Measurements from ENCODE around the gene ARFGEF3.

DNA sequence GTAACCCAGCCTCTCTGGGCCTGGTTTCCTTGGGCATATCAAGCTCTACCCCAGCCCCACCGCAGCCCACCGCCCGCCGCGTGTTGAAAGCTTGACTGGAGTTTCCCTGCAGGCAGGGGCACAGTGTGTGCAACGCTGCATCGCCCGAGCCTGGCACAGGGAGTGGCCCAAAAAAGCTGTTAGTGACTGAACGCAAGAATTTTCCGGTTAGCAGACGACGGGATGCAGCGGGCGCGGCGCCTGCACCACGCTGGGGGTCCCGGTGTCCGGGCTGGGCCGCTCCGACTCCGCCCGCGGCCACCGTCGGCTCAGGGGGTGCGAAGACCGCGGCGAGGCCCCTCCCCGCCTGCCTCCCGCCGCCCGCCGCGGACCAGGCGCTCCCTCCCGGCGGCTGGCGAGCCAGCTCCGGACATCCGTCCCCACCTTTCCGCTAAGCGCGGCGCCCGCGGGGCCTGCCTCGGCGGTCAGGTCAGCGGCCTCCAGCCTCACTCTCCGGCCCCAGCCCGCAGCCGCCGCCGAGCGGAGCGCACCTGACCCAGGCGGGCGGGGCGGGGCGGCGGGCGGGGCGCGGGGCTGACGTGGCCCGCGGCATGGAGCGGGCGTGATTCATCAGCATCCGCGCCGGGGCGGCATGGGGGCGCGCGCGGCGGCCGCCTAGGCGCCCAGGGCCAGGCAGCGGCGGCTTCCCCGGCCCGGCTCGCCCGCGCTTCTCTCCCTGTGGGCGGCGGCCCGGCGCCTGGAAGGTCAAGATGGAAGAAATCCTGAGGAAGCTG, at the start of gene ARFGEF3:
- TF ChIP-seq, protein P1, sequence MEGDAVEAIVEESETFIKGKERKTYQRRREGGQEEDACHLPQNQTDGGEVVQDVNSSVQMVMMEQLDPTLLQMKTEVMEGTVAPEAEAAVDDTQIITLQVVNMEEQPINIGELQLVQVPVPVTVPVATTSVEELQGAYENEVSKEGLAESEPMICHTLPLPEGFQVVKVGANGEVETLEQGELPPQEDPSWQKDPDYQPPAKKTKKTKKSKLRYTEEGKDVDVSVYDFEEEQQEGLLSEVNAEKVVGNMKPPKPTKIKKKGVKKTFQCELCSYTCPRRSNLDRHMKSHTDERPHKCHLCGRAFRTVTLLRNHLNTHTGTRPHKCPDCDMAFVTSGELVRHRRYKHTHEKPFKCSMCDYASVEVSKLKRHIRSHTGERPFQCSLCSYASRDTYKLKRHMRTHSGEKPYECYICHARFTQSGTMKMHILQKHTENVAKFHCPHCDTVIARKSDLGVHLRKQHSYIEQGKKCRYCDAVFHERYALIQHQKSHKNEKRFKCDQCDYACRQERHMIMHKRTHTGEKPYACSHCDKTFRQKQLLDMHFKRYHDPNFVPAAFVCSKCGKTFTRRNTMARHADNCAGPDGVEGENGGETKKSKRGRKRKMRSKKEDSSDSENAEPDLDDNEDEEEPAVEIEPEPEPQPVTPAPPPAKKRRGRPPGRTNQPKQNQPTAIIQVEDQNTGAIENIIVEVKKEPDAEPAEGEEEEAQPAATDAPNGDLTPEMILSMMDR (conservative IDR thresholded peaks at IDR 0.05 in 1 of 2, IDR thresholded peaks at IDR 0.05 in 1 of 2; ENCODE audit: low read depth in 1 of 2, low read length in 2 of 2), result no peak
- no peak for TF ChIP-seq EZH2 (IDR thresholded peaks at IDR 0.05; ENCODE audit: low read length, missing control alignments)
